IPS-NIHi7 (cell line): ENCODE results near the gene RBM17.
"Not testable (repeated sequence)": the region's sequence is repeated elsewhere in the genome, so short reads cannot be mapped to it uniquely, and the experiment has no call there.

ENCODE experiments used
- DNase-seq: peaks from one replicate; pipeline ENCODE4 v3.0.0; 2012; ENCODE audit warnings: mixed read lengths; ENCODE audit errors: extremely low spot score

RBM17 gene, protein sequence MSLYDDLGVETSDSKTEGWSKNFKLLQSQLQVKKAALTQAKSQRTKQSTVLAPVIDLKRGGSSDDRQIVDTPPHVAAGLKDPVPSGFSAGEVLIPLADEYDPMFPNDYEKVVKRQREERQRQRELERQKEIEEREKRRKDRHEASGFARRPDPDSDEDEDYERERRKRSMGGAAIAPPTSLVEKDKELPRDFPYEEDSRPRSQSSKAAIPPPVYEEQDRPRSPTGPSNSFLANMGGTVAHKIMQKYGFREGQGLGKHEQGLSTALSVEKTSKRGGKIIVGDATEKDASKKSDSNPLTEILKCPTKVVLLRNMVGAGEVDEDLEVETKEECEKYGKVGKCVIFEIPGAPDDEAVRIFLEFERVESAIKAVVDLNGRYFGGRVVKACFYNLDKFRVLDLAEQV

DNA sequence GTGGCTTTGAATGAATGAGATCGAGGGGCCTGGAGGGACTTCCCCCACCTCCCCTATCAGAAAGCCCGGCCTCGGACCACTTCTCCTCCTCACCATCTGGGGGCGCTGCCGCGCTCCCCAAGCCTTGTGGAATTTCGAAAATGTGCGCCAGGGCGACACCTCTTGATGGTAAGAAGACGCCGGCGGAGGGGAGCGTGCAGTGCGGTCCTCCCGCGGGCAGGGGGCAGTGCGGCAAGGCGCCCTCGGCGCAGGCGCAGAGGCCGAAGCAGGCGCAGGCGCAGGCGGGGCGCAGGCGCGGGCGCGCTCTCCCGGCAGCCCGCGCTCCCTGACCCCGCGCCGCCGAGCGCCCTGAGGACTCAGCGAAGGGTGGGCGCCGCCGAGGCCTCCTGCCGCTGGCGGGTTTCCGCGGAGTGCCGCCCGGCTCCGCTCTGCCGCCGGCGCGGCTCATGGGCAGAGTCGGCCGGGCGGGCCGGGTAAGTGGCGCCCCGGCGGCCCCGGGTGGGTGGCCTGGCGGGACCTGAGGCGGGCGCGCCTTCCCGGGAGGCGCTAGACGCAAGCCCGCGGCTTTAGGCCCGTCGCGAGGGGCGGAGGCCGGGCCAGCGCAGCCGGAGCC, at the start of gene RBM17:
RBM17 (plus strand) TSS at position 314 of the 613 bp plus-strand sequence. CDS start 8,032 bp downstream, outside the sequence.
- DNase-seq, result peak; percentile 89

DNA sequence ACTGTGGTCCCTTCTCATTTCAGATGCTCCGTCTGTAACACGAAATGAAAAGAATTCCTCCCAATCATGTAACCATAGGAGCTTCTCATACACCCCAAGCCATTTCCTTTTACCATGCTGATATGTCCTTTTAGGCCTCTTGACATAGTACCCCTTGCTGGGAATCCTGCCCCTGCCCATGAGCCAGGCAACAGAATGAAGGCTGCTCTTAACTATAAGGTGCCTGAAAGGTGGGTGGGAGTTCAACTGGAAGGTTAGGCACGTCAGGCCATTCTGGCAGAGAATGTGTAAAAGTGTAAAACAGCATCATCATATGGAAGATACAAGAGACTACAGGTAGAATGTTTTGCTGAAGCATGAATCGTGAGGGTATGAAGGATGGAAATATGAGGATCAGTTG, 49.1 kb upstream of the RBM17 start:
- no peak for DNase-seq

DNA sequence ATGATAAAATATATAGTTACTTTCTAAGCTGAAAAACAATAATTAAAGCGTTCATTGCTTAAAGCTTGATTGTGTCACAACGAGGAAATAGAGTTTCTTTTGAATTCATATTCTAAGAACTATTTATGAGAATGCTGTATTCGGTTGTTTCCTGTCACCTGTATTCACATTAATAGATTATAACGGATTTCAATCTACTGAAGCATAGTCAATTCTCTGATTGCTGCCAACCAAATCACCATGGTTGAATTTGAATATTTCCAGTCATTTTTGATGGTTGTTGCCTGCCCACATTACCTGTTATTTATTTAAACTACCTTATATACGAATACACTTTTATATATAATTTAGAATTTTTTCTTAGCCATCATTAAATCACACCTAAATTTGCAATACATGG, 48.6 kb upstream of the RBM17 start:
- DNase-seq, result no peak

DNA sequence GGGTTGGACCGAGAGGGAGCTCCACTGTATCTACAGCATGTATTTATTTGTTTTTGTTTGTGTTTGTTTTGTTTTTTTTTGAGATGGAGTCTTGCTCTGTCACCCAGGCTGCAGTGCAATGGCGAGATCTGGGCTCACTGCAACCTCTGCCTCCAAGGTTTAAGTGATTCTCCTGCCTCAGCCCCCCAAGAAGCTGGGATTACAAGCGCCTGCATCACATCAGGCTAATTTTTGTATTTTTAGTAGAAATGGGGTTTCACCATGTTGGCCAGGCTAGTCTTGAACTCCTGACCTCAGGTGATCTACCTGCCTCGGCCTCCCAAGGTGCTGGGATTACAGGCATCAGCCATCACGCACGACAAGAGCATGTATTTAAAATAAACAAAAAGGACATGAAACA, 45.5 kb upstream of the RBM17 start:
- DNase-seq, result not testable (repeated sequence)

DNA sequence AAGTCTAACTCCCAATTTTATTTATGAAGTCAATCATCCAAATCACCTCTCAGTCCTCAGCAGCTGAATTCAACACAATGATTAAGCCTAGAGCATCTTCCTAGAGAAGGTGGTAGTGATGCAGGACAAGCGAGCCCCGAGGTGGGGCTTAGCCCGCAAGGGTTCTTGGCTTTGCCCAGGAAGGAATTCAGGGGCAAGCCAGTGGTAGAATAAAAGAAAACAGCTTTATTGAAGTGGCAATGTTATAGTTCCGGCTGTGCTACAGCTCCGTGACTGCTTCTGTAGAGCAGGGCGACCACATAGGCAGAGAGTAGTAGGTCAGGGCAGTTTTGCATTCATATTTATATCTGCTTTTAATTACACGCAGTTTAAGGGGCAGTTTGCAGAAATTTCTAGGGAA, 44.8 kb upstream of the RBM17 start:
- no peak for DNase-seq

DNA sequence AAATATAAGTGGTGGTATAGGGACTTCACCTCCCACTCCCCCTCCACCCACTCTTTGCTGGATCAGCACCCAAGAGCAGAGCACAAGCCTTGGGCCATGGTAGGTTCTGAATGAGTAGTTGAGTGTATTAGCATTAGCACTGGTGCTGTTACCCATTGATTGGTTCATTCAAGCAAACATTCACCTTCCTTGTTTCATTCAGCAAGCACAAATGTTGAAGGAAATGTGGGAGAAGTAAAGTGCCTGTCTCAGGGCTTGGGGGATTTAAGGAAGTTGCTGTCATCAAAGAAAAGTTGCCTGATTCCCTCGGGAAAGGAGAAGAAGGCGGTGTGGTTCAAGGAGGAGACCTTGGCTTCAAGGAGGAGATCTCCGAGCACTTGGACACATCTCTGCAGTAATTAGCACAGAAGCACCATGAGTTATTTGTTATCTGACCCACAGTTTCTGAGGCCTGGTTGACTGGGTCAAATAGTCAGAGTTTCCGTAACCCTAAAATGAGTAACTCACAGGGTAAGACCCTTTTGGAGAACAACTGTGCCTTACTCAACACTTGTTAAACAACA, 44.0 kb upstream of the RBM17 start:
- DNase-seq, result no peak

DNA sequence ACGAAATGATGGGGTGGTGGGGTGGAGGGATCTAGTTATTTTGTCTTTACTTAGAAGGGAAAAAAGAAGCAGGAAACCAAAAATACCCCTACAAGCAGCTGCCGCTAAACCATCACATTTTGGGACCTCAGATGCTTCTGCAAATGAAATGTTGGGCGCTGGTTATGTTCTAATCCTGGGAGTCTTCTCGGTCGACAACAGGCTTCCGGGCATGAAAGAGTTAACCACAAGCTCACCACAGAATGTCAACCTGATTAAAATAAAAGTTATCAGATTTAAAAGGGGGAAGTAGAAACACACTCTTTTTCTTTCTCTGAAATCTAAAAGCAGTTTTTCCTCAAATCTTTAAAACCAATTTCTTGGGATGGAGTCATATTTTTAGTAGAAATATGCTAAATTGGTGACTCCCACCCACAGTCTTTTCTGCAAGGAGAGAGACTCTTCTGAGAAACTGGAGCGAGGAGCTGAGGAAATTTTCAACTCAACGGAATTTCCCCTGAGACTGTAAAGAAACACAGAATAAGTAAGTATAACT, 43.5 kb upstream of the RBM17 start:
- no peak for DNase-seq

DNA sequence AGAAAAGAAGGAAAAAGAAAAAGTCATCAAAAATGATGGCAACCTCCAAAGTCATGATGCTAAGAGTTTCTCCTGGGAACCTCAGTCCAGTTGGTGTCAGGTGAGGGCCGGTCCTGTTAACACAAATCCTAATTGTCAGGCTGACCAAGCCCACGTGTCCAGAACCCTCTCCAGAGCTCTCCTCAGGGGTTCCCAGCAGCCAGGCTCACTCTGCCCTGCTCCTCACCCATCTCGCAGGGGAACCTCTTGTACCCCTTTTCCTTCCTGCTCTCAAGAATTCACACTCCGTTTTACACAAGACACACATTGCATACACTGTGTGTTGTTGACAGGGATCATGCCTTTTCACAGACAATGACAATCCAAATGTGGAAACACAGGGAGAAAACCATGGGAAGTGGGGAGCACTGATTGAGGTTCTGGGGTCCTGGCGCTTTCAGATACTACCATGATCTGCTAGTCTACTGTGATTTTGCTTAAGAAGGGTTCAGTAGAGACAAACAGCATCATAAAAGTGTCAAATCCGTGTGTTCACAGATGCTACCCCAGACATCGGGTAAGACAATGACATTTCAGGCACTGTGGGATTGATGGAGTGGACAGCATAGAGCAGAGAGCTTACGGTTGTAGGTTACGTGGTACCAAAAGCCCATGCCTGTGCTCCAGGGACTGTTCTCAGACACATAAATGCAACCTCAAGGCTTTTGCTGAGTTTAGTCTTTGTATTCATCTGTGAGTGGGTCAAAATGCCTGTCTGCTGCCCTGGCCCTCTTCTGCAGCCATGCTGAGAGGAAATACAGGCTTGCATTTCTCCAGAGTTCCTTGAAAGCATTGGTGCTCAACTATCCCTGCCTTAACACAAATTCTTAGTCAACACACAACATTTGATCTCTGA, 42.7 kb upstream of the RBM17 start:
- no peak for DNase-seq

DNA sequence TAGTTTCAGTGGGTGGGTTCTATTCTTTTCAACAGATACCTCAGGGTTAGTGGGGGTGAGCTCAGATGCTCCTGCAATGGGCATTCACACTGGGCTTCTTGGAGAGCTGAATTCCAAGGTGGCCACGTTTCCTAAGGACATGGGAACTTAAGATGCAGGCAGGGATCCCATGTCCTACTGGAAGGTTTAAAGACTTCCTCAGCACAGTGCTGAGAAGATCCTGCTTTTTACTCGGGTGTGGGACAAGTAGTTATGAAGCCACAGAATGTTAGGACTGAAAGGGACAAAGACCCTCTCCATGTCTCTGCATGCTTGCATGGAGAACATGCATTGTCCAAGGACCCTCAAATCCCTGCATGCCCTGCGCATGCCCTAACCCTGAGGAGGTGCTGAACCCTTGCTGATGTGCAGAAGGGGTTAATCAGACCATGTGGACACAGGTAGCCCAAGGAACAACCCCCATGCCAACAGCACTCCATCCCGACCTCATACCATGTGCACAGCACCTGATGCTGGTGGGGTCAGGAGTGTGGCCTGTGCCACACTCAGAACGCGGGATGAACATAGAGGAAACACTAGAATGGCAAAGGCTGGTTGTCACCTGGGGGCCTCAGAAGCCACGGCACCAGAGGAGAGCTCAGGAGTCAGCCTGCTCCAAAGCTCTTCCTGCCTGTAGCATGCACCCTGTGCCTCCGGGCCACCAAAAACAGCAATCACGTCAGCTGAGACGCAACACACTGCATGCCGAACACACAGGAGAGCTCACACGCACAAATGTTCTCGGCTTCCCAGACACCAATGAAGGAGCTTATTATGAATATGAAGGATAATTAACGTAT, 41.8 kb upstream of the RBM17 start:
- no peak for DNase-seq

DNA sequence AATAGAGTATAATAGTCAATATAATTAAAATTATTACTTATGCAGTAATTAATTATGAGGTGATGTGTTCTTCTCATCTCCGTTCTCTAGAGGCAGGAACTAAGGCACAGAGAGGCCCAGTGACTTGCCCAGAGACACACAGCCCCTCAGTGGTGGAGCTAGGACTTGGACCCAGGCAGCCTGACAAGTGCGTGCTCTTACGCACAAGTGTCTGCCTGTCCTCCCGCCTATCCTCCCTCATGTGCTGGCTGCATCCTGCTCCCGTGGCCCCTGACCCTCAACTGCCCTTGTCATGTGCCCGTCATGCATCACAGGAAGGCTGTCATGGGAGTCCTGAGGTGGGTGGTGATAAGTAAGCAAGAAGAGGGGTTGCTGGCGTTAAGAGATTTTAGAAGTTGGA, 41.0 kb upstream of the RBM17 start:
- no peak for DNase-seq

DNA sequence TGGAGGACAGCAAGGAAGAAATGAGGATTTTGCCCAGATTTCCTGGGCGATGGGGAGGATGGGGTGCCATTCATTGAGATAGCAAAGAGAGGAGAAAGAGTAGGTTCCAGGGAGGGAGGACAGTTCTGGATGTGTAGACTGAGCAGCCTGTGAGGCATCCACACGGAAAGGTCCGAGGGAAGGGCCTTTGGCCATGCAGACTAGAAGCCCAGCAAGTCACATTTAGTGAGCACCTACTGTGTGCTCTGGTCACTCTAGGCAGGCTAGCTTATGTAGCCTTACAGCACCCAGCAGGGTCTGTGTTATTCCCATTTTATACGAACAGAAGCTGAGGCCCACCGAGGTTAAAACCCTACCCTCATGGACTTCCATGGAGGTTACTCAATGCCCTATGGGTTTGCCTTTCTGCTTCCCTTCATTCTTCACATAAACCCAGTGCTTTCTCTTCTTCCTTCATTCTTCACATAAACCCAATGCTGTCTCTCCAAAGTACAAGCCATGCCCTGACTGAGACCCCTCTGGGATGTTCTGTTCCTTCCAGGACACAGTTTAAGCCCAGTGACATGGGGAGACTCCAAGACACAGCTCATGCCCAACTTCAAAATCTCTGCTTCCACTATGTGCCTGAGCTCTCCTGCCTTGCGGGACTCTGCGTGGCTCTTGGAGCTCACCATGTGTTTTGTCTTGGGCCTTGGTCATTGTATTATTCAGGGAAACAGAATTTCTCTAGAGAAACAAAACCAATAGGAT, 40.4 kb upstream of the RBM17 start:
- DNase-seq, result no peak

DNA sequence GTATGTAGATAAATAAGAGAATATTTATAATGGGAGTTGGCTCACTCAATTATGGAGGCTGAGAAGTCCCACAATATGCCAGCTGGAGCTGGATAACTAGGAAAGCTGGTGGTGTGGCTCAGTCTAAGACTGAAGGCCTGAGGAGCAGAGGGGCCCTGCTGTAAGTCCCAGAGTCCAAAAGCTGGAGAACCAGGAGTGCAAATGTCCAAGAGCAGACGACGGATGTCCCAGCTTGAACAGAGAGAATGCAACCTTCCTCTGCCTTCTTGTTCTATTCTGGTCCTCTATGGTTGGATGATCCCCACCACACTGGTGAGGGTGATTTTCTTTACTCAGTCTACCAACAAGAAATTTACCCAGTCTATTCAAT, 39.8 kb upstream of the RBM17 start:
- DNase-seq, result no peak

DNA sequence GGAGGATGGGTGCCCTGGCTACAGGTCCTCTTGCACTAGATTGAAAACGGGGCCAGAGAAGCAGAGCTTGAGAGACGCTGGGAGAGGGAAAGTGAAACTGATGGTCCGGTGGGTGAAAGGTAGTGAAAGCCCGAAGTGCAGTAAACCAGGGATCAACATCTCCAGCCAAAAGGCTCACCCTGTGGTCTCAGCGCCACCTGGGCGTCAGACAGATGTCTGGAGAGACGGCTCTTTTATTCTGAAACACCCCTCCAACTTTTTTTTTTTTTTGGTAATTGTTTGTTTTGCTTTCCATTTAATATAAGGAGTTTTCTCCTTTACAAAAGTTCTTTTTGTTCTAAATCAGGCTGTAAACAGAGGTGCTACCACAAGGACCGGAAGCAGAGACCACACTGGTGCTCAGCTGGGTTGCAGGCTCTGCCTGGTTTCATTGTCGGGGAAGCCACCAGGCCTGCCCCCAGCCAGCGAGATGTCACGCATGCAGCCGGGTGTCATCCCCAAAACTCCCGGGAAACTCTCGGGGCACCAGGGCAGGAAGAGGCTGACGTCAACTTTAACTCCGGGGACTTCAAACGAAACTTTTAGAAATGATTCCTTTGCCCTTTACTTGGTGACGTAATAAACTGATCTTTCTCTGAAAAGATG, 37.9 kb upstream of the RBM17 start:
- DNase-seq, result peak; percentile 45

DNA sequence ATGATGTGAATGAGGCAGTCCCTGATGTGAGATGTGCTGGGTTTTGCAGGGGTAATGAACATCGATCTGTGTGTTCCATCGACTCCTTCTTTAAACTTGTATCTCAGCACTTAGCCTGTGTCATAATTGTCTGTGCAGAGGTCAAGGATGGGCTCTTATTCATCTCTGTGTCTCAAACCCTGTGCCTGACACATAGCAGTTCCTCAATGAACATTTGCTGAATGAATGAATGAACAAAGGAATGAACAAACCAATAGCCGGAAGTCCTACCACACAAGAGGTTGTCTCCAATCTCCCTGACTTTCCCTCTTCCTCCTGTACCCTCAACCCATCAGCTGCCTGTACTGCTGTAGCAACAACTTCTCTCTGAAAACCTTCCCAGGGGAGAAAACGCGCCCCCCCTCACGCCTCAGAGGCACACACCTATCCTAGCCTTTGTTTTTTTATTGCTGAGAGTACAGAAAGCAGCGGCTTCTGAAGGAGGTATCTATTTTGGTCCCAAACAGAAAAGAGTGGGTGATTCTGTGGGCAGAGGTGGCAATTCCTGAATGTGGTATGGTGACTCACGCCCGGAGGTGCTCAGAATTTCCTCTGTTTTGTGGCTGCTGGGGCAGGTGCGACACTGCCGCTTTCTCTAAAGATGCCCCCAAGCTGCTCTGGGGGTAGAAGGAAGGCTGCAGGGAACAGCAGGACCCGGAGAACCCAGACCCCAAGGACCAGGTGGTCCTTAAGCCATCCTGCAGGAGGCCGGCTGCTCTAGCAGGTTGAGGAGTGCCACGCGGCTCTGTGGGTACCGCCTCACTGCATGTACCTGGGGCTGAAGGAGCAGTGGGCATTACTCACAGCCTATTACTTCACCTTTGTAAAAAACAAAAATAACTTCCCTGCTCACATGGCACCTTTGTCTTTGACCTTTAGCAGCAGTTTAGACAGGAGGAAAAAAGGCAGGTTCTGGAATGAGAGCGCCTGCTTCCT, 36.3 kb upstream of the RBM17 start:
- DNase-seq, result no peak

DNA sequence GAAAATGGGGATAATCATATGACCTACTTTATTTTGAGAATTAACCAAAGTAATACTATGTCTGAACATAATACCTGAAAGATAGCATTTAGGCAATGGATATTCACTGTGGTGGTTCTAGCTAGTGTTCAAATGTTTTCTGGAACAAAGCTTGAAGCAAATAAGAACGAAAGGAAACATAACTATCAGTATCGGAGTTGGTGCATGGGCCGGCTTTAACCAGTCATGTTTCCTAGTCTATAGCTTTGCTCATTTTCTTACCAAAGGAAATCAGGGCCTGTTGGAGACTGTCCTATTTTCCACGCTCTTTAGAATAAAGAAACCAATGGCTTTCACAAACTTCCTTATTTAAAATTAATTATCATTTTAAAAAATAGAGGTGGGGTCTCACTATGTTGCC, 35.5 kb upstream of the RBM17 start:
- DNase-seq, result no peak

DNA sequence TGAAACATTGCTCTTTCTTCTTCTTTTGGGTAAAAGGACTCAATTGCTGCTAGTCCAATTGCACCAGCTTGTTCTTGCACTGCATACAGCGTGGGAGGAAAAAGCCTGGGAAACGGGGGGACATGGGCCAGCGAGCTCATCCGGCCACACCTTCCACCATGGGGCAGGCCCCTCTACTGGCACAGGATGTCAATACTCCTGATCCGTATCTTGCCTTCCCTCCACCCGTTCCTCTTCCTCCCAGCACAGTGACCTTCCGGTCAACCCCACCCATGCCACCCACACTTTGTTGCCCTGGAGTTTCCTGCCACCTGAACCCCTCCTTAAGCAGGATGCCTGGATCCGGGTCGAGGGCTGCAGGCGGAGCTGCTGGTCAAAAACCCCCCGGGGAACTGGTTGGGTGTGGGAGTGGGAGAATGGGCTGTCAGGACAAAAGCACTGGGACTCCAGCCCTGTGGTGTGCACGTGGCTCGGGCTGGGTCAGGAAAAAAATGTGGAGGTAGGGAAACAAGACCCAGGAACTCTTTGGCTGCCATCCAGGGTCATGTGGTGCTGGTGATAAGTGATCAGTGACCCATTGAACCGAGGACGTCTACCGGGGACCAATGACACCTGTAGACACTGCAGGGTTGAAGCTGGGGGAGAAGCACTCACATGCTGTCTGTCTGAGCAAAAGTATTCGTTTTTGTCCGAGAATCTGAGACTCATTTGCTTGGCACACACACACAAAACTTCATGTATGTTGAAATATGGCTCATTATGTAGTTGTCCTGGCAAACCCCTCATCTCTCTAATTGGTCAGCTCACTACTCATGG, 34.8 kb upstream of the RBM17 start:
- DNase-seq, result no peak

DNA sequence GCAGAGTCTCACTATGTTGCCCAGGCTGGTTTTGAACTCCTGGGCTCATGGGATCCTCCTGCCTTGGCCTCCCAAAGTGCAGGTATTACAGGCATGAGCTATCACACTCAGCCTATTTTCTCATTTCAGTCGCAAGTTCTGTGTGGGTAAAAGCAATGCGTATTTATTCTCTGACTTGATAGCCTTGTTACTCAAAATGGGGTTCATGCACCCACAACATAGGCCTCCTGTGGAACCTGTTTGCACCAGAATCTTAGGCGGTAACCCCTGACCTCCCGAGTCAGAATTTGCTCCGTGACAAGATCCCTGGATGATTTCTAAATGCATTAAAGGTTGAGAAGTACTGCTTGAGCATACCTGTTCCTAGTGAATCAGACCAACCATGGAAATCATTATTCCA, 34.0 kb upstream of the RBM17 start:
- no peak for DNase-seq

DNA sequence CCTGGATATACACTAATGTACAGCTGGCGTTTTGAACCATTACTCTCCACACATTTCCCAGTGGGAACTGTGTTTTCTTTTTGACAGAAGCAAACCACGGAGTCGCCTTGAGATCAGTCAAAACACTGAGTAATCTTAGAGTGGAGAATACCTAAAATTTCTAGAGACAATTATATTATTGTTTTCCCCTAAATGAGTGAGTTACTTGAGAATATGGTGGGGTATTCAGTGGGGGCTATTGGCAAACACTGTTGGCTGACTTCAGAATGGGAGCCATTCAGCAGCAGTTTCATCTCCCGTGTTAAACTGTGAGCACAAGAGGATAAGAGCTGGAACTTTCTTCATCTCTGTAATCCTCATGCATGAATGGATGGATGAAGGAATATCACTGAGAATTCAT, 32.9 kb upstream of the RBM17 start:
- no peak for DNase-seq
